Keratinocyte (primary cell): ENCODE measurements around the gene HOXB2. TPM values are rescaled to one million over a fixed set of nuclear protein-coding genes. Genes with fewer than 3 reads are reported as not detected.

Source experiments
- DNase-seq: peaks from one replicate; pipeline ENCODE4 v3.0.0-alpha.2; 2011; ENCODE audit warnings: low read depth, missing footprints, low spot score
- FAIRE-seq: peaks from 2 replicates; lab custom pipeline; 2011; peaks lifted over from hg19 to GRCh38; lab: Jason Lieb, UNC
- H2AFZ ChIP-seq: 2 replicates; pipeline ENCODE4 v1.6.0; 2012; ENCODE audit warnings: low read length, control low read depth, inconsistent platforms; ENCODE audit not compliant: control insufficient read depth
- H3K27ac ChIP-seq: 2 replicates; pipeline ENCODE4 v1.5.1; 2011; ENCODE audit warnings: low read length; ENCODE audit not compliant: control insufficient read depth, insufficient read depth
- H3K27me3 ChIP-seq: 3 replicates; pipeline ENCODE4 v1.6.0; 2011; ENCODE audit warnings: low read length; ENCODE audit not compliant: control insufficient read depth, insufficient read depth; ENCODE audit errors: extremely low read depth
- H3K36me3 ChIP-seq, 2 experiments: 2 replicates in 1 of 2; 3 replicates in 1 of 2; pipeline ENCODE4 v1.5.1; 2011; ENCODE audit warnings: low read length in 2 of 2, mild to moderate bottlenecking in 1 of 2; ENCODE audit not compliant: control insufficient read depth in 2 of 2, insufficient read depth in 2 of 2; ENCODE audit errors: extremely low read depth in 1 of 2
- H3K4me1 ChIP-seq: 3 replicates; pipeline ENCODE4 v1.5.1; 2011; ENCODE audit warnings: low read length; ENCODE audit not compliant: control insufficient read depth, insufficient read depth; ENCODE audit errors: extremely low read depth
- H3K4me2 ChIP-seq: 3 replicates; pipeline ENCODE4 v1.6.0; 2011; ENCODE audit warnings: low read depth, low read length; ENCODE audit not compliant: control insufficient read depth, insufficient read depth; ENCODE audit errors: extremely low read depth
- H3K4me3 ChIP-seq, 3 experiments: fragments of 200-600 bp in 1 of 3; sonication (generic) in 1 of 3; 2 replicates in 2 of 3; 3 replicates in 1 of 3; pipeline ENCODE4 v1.5.1; 2011 to 2016; ENCODE audit warnings: low read length in 3 of 3, mild to moderate bottlenecking in 3 of 3, control low read depth in 2 of 3, inconsistent platforms in 1 of 3, low read depth in 1 of 3, mixed read lengths in 1 of 3, mixed run types in 1 of 3, moderate library complexity in 1 of 3; ENCODE audit not compliant: control insufficient read depth in 2 of 3, insufficient read depth in 2 of 3; ENCODE audit errors: extremely low read depth in 1 of 3
- H3K79me2 ChIP-seq: 2 replicates; pipeline ENCODE4 v1.6.0; 2012; ENCODE audit warnings: low read length; ENCODE audit not compliant: control insufficient read depth, insufficient read depth
- H3K9ac ChIP-seq: 3 replicates; pipeline ENCODE4 v1.6.0; 2011; ENCODE audit warnings: low read length; ENCODE audit not compliant: control insufficient read depth, insufficient read depth; ENCODE audit errors: extremely low read depth
- H3K9me1 ChIP-seq: 3 replicates; pipeline ENCODE4 v1.6.0; 2011; ENCODE audit warnings: low read length; ENCODE audit not compliant: control insufficient read depth, insufficient read depth; ENCODE audit errors: extremely low read depth
- H3K9me3 ChIP-seq: 2 replicates; pipeline ENCODE4 v1.5.1; 2012; ENCODE audit warnings: low read depth, low read length; ENCODE audit not compliant: control insufficient read depth
- H4K20me1 ChIP-seq: 3 replicates; pipeline ENCODE4 v1.6.0; 2011; ENCODE audit warnings: low read length; ENCODE audit not compliant: control insufficient read depth, insufficient read depth; ENCODE audit errors: extremely low read depth
- CTCF ChIP-seq, 3 experiments: IDR thresholded peaks in 1 of 3; conservative IDR thresholded peaks in 1 of 3; optimal IDR thresholded peaks in 1 of 3; 2 replicates in 2 of 3; 3 replicates in 1 of 3; pipeline versions ENCODE3 to v1.5.1; 2011; ENCODE audit warnings: low read length in 3 of 3, mild to moderate bottlenecking in 3 of 3, moderate library complexity in 2 of 3, control low read depth in 1 of 3, inconsistent platforms in 1 of 3; ENCODE audit not compliant: insufficient read depth in 2 of 3; ENCODE audit errors: extremely low read depth in 1 of 3
- EZH2 ChIP-seq: IDR thresholded peaks from one replicate; pipeline ENCODE4 v1.6.1; 2012; ENCODE audit warnings: inconsistent platforms, mild to moderate bottlenecking, low read length, moderate library complexity
- dilution Hi-C: fragments of 300-500 bp; cut with MboI; formaldehyde crosslinking; loops from one replicate; pipeline ENCODE4 v1.7.0; 2020; ENCODE audit warnings: low sequenced_read_pairs; ENCODE audit not compliant: extremely low pct_ligation_motif_present
- polyA plus RNA-seq, 5 experiments: library from polyadenylated mRNA; depleted of rRNA in 3 of 5; stranded (reverse) in 3 of 5; stranded (forward) in 1 of 5; unstranded in 1 of 5; fragments of >200 nt; gene quantifications; 1 replicate in 1 of 5; 2 replicates in 3 of 5; 3 replicates in 1 of 5; pipeline versions ENCODE4 v1.2.1 to v1.2.3, GENCODE V29; 2011 to 2012; ENCODE audit warnings: missing spikeins in 2 of 5, low read depth in 1 of 5, low replicate concordance in 1 of 5

HOXB2 gene
- polyA plus RNA-seq, 1 donor (not counting 4 experiments of a cell fraction or from before 2014, with no cell fraction given): 3.8 TPM

- Histone ChIP-seq H2AFZ (no peak overlapping the region), H3K27me3 (peaks cover 18% of the 10 kb centered on the region), H3K9me1 (no peaks in the 10 kb centered on the region), H3K27ac (no peak overlapping the region), H3K4me1 (peaks cover 5% of the 10 kb centered on the region), H3K9me3 (no peaks in the 10 kb centered on the region), H4K20me1 (no peaks in the 10 kb centered on the region), H3K4me2 (no peak overlapping the region), H3K79me2 (no peaks in the 10 kb centered on the region), H3K9ac (no peak overlapping the region), H3K4me3 (no peak overlapping the region), H3K36me3 (peaks cover 0 to 2% of the 10 kb centered on the region in 2 experiments)
- DNase-seq: no peak
- TF ChIP-seq EZH2 (no peak), CTCF (optimal IDR thresholded peaks at IDR 0.05 in 1 of 3, IDR thresholded peaks at IDR 0.05 in 1 of 3, conservative IDR thresholded peaks at IDR 0.05 in 1 of 3; ENCODE audit: extremely low read depth in 1 of 3, insufficient read depth in 2 of 3, low read length in 3 of 3) (no peak)
- dilution Hi-C loops: no loop called here
- no peak for FAIRE-seq
Observed at GRCh38 chr17:48549281-48549630, 4.3 kb upstream of the HOXB2 start.

DNA sequence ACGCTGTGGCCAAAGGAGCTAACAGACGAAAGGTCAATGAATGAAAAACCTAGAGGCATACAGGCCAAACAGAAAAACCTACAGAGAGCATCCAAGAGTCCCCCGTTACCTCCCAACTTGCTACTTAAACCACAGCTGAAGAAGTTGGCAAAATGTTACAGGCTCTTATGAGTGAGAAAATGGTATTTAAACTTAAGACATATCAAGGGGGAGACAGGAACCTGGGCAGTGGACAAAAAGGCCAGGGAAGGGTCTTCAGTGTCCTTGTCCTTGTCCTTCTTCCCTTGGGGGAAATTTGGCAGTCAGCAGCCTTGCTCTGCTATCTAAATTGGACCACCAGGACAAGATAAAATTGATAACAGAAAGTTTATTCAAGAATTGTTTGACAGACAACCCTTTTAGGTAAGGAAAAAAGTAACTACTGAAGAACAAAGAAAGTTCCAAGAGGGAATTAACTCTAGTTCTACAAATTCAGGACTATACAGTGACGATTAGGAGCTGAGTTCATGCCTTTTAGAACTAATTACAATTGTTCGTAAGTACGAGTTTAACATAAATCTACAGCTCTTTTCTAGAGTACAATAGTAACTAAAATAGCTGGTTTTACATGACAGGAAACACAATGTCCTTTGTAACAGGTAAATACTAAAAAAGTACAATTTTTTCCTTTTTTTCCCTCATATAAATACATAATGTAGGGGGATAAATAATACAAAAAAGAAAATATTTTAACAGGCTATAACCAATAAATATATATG, 3.8 kb upstream of the HOXB2 start:
- no peak overlapping the region for H3K27ac ChIP-seq
- DNase-seq (no peak), FAIRE-seq (no peak)
- H3K4me3 ChIP-seq: no peak overlapping the region
- no peak overlapping the region for H3K4me2 ChIP-seq
- TF ChIP-seq EZH2: no peak
- TF ChIP-seq CTCF (optimal IDR thresholded peaks at IDR 0.05 in 1 of 3, IDR thresholded peaks at IDR 0.05 in 1 of 3, conservative IDR thresholded peaks at IDR 0.05 in 1 of 3; ENCODE audit: extremely low read depth in 1 of 3, insufficient read depth in 2 of 3, low read length in 3 of 3): no peak
- H3K4me1 ChIP-seq: peaks cover 5% of the 10 kb centered on the region
- dilution Hi-C loops: no loop called here
- no peaks in the 10 kb centered on the region for H3K79me2 ChIP-seq
- no peaks in the 10 kb centered on the region for H4K20me1 ChIP-seq
- H3K36me3 ChIP-seq: peaks cover 0 to 2% of the 10 kb centered on the region in 2 experiments
- no peak overlapping the region for H2AFZ ChIP-seq
- peaks cover 14% of the 10 kb centered on the region for H3K27me3 ChIP-seq
- H3K9me1 ChIP-seq: no peaks in the 10 kb centered on the region
- no peak overlapping the region for H3K9ac ChIP-seq
- no peaks in the 10 kb centered on the region for H3K9me3 ChIP-seq
